Measurements from ENCODE around the gene SSBP3.

The SSBP3 gene

DNA sequence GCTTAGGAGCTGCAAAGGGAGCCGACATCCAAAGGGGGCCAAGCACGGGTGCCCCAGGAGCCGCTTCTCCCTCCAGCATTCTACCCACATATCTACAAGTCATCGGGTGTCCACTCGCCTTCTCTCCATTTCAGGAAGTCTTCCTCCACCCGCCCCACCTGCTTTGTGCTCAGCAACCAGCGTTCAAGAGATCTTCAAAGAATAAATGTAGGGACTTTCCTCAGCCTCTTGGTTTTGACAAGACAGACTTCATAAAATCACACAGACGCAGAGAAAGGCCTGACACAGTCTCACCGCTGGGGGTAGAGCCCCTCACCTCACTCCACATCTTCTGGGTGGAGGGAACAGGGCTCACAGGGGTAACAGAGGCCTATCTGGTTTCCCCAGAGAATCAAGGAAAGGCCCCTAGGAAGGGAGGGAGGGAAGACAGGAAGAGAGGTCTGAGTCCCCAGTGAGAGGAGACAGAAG is 49.5 kb downstream of the SSBP3 start:
- no peak for TF ChIP-seq OSR1 (CRISPR knock-in tag; IDR thresholded peaks at IDR 0.05)
- TF ChIP-seq, protein P1, sequence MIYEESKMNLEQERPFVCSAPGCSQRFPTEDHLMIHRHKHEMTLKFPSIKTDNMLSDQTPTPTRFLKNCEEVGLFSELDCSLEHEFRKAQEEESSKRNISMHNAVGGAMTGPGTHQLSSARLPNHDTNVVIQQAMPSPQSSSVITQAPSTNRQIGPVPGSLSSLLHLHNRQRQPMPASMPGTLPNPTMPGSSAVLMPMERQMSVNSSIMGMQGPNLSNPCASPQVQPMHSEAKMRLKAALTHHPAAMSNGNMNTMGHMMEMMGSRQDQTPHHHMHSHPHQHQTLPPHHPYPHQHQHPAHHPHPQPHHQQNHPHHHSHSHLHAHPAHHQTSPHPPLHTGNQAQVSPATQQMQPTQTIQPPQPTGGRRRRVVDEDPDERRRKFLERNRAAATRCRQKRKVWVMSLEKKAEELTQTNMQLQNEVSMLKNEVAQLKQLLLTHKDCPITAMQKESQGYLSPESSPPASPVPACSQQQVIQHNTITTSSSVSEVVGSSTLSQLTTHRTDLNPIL (CRISPR knock-in tag; IDR thresholded peaks at IDR 0.05; ENCODE audit: low read depth): no peak
- TF ChIP-seq, protein P2, sequence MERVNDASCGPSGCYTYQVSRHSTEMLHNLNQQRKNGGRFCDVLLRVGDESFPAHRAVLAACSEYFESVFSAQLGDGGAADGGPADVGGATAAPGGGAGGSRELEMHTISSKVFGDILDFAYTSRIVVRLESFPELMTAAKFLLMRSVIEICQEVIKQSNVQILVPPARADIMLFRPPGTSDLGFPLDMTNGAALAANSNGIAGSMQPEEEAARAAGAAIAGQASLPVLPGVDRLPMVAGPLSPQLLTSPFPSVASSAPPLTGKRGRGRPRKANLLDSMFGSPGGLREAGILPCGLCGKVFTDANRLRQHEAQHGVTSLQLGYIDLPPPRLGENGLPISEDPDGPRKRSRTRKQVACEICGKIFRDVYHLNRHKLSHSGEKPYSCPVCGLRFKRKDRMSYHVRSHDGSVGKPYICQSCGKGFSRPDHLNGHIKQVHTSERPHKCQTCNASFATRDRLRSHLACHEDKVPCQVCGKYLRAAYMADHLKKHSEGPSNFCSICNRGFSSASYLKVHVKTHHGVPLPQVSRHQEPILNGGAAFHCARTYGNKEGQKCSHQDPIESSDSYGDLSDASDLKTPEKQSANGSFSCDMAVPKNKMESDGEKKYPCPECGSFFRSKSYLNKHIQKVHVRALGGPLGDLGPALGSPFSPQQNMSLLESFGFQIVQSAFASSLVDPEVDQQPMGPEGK (CRISPR knock-in tag; IDR thresholded peaks at IDR 0.05; ENCODE audit: borderline replicate concordance): no peak
- TF ChIP-seq, protein P3, sequence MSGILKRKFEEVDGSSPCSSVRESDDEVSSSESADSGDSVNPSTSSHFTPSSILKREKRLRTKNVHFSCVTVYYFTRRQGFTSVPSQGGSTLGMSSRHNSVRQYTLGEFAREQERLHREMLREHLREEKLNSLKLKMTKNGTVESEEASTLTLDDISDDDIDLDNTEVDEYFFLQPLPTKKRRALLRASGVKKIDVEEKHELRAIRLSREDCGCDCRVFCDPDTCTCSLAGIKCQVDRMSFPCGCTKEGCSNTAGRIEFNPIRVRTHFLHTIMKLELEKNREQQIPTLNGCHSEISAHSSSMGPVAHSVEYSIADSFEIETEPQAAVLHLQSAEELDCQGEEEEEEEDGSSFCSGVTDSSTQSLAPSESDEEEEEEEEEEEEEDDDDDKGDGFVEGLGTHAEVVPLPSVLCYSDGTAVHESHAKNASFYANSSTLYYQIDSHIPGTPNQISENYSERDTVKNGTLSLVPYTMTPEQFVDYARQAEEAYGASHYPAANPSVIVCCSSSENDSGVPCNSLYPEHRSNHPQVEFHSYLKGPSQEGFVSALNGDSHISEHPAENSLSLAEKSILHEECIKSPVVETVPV (CRISPR knock-in tag; IDR thresholded peaks at IDR 0.05): no peak
- no peak for TF ChIP-seq GLIS3 (CRISPR knock-in tag; IDR thresholded peaks at IDR 0.05)
- no peak for TF ChIP-seq PPARA (CRISPR knock-in tag; IDR thresholded peaks at IDR 0.05; ENCODE audit: borderline replicate concordance)
- no peak for TF ChIP-seq TCF4 (CRISPR knock-in tag; IDR thresholded peaks at IDR 0.05; ENCODE audit: borderline replicate concordance)
- no peak for TF ChIP-seq ZFP3 (CRISPR knock-in tag; IDR thresholded peaks at IDR 0.05)
- no peak for ATAC-seq

DNA sequence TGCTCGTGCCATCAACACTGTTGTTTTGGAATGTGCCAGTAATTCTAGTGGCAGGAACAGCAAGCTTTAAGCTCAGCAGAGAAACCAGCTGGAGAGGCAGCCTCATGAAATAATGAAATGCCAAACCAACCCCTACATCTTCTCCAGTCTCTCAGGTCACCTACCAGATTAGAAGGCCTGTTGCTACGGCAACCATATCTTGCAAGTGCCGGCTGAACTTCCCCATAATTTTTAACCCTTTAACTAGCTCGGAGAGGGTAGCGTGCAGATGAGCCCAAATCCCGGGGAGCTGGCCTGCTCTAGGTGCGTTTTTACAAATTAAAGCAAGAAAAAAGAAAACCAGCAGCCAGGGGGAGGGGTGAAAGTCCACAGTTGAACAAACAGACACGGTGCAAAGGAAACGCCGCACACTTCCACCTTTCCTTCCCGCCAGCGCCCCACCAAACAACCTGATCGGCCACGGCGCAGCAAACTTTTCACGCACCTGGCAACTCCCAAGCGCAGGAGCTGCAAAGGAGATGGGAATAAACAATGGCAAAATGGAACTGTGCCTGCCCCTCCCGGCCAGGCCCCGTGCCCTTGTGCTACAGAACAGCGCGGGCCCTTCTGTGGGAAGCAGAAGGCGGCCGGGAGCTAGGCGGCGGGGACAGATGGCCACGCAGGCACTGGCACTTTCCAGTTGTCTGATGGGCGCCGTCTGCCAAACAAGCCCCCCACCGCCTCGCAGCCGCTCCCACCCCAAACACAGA is 50.1 kb downstream of the SSBP3 start:
- ATAC-seq: no peak
- TF ChIP-seq GLIS3 (CRISPR knock-in tag; IDR thresholded peaks at IDR 0.05) (no peak), TOX (CRISPR knock-in tag; IDR thresholded peaks at IDR 0.05; ENCODE audit: borderline replicate concordance) (no peak), TCF4 (CRISPR knock-in tag; IDR thresholded peaks at IDR 0.05; ENCODE audit: borderline replicate concordance) (no peak), ZNF70 (CRISPR knock-in tag; IDR thresholded peaks at IDR 0.05) (no peak), ZNF8 (CRISPR knock-in tag; IDR thresholded peaks at IDR 0.05) (no peak), ARNTL (CRISPR knock-in tag; IDR thresholded peaks at IDR 0.05; ENCODE audit: borderline replicate concordance, low read depth) (no peak), ISL1 (CRISPR knock-in tag; IDR thresholded peaks at IDR 0.05) (no peak), CSDC2 (CRISPR knock-in tag; IDR thresholded peaks at IDR 0.05) (no peak)
- TF ChIP-seq, protein P4, sequence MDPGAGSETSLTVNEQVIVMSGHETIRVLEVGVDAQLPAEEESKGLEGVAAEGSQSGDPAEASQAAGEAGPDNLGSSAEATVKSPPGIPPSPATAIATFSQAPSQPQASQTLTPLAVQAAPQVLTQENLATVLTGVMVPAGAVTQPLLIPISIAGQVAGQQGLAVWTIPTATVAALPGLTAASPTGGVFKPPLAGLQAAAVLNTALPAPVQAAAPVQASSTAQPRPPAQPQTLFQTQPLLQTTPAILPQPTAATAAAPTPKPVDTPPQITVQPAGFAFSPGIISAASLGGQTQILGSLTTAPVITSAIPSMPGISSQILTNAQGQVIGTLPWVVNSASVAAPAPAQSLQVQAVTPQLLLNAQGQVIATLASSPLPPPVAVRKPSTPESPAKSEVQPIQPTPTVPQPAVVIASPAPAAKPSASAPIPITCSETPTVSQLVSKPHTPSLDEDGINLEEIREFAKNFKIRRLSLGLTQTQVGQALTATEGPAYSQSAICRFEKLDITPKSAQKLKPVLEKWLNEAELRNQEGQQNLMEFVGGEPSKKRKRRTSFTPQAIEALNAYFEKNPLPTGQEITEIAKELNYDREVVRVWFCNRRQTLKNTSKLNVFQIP (CRISPR knock-in tag; IDR thresholded peaks at IDR 0.05; ENCODE audit: borderline replicate concordance, low read depth): no peak
- TF ChIP-seq, protein P2 (CRISPR knock-in tag; IDR thresholded peaks at IDR 0.05; ENCODE audit: borderline replicate concordance): no peak
- TF ChIP-seq, protein P1 (CRISPR knock-in tag; IDR thresholded peaks at IDR 0.05; ENCODE audit: low read depth): no peak
- TF ChIP-seq, protein P3 (CRISPR knock-in tag; IDR thresholded peaks at IDR 0.05): no peak

DNA sequence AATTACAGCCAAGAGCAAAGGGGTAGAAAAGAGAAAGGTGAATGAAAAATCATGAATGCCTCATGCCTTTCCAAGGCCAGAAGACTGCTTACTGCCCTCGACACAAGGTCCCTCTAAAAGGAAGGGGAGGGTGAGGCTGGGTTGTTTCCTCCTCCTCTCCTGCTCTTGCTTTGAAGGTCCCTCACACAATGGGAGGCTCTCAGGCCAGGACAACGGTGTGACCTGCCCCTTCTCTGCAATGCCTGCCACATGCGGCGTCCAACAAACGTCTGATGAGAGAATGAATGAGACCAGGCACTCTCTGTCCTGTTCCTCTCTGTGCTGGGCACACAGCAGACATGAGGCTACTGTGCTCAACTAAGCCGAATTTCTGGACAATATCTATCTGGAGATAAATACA is 51.3 kb downstream of the SSBP3 start:
- no peak for TF ChIP-seq ZC3H10 (CRISPR knock-in tag; IDR thresholded peaks at IDR 0.05)
- no peak for TF ChIP-seq RARB (CRISPR knock-in tag; IDR thresholded peaks at IDR 0.05)
- no peak for ATAC-seq

Measured in SK-N-SH treated with all-trans-retinoic acid at 6 μM for 48 hours (cell line).